OCI-LY7 (cell line): ENCODE results near the gene ACVRL1. TPM values are rescaled to one million over a fixed set of nuclear protein-coding genes. Genes with fewer than 3 reads are reported as not detected.

Experiments
- BruUV-seq: library from RNA; stranded (reverse); fragments of 400-500 nt; replicated peaks from 2 replicates; lab custom pipeline; 2021; lab: Mats Ljungman, UMichigan
- CTCF ChIA-PET: fragments of 300-600 bp; sonication (Branson Sonifier 250); formaldehyde crosslinking; loops from one replicate; lab custom pipeline; 2022; ENCODE audit warnings: antibody characterized with exemption; ENCODE audit not compliant: unreplicated experiment; lab: Charles Lee
- POLR2A ChIA-PET: fragments of 300-600 bp; sonication (Branson Sonifier 250); formaldehyde crosslinking; loops from one replicate; lab custom pipeline; 2022; ENCODE audit warnings: antibody characterized with exemption; lab: Charles Lee
- DNase-seq: peaks from one replicate; pipeline ENCODE4 v3.0.0-alpha.2; 2015; ENCODE audit warnings: low spot score
- H2AFZ ChIP-seq: fragments of 200-600 bp; sonication (generic), shearing (Covaris generic); 2 replicates; pipeline ENCODE4 v1.6.1; 2014; ENCODE audit warnings: mild to moderate bottlenecking, antibody characterized with exemption, low read length, moderate library complexity
- H3K27ac ChIP-seq: fragments of 200-600 bp; sonication (generic); 2 replicates; pipeline ENCODE4 v1.5.1; 2014; ENCODE audit warnings: mixed run types, low read depth, mild to moderate bottlenecking, moderate library complexity, low read length, inconsistent platforms; ENCODE audit not compliant: poor library complexity, severe bottlenecking
- H3K36me3 ChIP-seq: fragments of 200-600 bp; sonication (generic); 2 replicates; pipeline ENCODE4 v1.6.1; 2014; ENCODE audit warnings: mild to moderate bottlenecking, antibody characterized with exemption, low read length, moderate library complexity, mixed read lengths; ENCODE audit not compliant: insufficient read depth
- H3K4me1 ChIP-seq: fragments of 200-600 bp; sonication (generic); 2 replicates; pipeline ENCODE4 v1.5.1; 2014; ENCODE audit warnings: mild to moderate bottlenecking, low read length; ENCODE audit not compliant: insufficient read depth, poor library complexity, severe bottlenecking
- H3K4me2 ChIP-seq: fragments of 200-600 bp; sonication (generic); 2 replicates; pipeline ENCODE4 v1.6.1; 2014; ENCODE audit warnings: mild to moderate bottlenecking, low read length
- H3K4me3 ChIP-seq: fragments of 200-600 bp; sonication (generic); 2 replicates; pipeline ENCODE4 v1.5.1; 2014; ENCODE audit warnings: mild to moderate bottlenecking, low read depth, low read length; ENCODE audit not compliant: poor library complexity, severe bottlenecking
- H3K79me2 ChIP-seq: fragments of 200-600 bp; sonication (generic); 2 replicates; pipeline ENCODE4 v1.6.1; 2016; ENCODE audit warnings: low read depth, mild to moderate bottlenecking, low read length, moderate library complexity, mixed read lengths; ENCODE audit not compliant: insufficient read depth
- H3K9me2 ChIP-seq: fragments of 200-600 bp; sonication (generic); 2 replicates; pipeline ENCODE4 v1.6.1; 2016; ENCODE audit warnings: mild to moderate bottlenecking, low read length, mixed read lengths; ENCODE audit not compliant: insufficient read depth
- H3K9me3 ChIP-seq: fragments of 200-600 bp; sonication (generic); 2 replicates; pipeline ENCODE4 v1.6.1; 2014; ENCODE audit warnings: mild to moderate bottlenecking, mixed run types, low read length, mixed read lengths
- H4K20me1 ChIP-seq: fragments of 200-600 bp; sonication (generic); 2 replicates; pipeline ENCODE4 v1.6.1; 2014; ENCODE audit warnings: mild to moderate bottlenecking, antibody characterized with exemption, low read length, moderate library complexity, mixed read lengths; ENCODE audit not compliant: insufficient read depth
- CTCF ChIP-seq: fragments of 200-600 bp; sonication (generic); conservative IDR thresholded peaks from 2 replicates; pipeline ENCODE4 v1.5.1; 2014; ENCODE audit warnings: mild to moderate bottlenecking, antibody characterized with exemption, low read length, moderate library complexity, mixed read lengths
- EZH2phosphoT487 ChIP-seq: fragments of 200-600 bp; sonication (generic); IDR thresholded peaks from 2 replicates; pipeline ENCODE4 v1.6.1; 2018; ENCODE audit warnings: low read depth, borderline replicate concordance, mild to moderate bottlenecking, mixed run types, antibody characterized with exemption, low read length, moderate library complexity, mixed read lengths
- intact Hi-C: fragments of 100-400 bp; cut with micrococcal nuclease; formaldehyde crosslinking; loops from one replicate; pipeline ENCODE4 v1.10.0; 2022; ENCODE audit not compliant: unreplicated experiment
- total RNA-seq, 2 experiments: library from RNA; depleted of rRNA in 1 of 2; stranded (reverse); fragments of >200 nt in 1 of 2; shearing (Covaris generic) in 1 of 2; gene quantifications; 2 replicates each; pipeline ENCODE4 v1.2.3, GENCODE V29; 2014 to 2022

Gene ACVRL1
- total RNA-seq, 2 experiments from 2014 or later = not detected

GRCh38 chr12:51879102-51879501 is 28.2 kb upstream of the ACVRL1 start:
- no peak for DNase-seq
- no TSS peak for BruUV-seq
- CTCF ChIA-PET = no interaction called here
- Histone ChIP-seq H3K4me1 (no peaks in the 10 kb centered on the region), H2AFZ (no peak overlapping the region), H3K27ac (no peak overlapping the region), H3K4me2 (no peak overlapping the region), H4K20me1 (no peaks in the 10 kb centered on the region), H3K9me3 (no peaks in the 10 kb centered on the region), H3K9me2 (no peaks in the 10 kb centered on the region), H3K79me2 (no peaks in the 10 kb centered on the region), H3K4me3 (no peak overlapping the region), H3K36me3 (no peaks in the 10 kb centered on the region)
- intact Hi-C loops = loop anchor here (10.0 kb wide), 1 partner anchor 344 kb away; no protein-coding TSS in a partner anchor
- POLR2A ChIA-PET = interaction anchor here (1.1 kb wide), 1 partner anchor 245 kb away, joined by 3 read pairs; no protein-coding TSS in a partner anchor
- TF ChIP-seq CTCF (no peak), EZH2phosphoT487 (no peak)

- intact Hi-C loops = no loop called here
- CTCF ChIA-PET = no interaction called here
- Histone ChIP-seq H3K27ac (no peak overlapping the region), H3K4me3 (no peak overlapping the region), H4K20me1 (no peaks in the 10 kb centered on the region), H3K4me2 (no peak overlapping the region), H3K9me2 (no peaks in the 10 kb centered on the region), H3K4me1 (peaks cover 9% of the 10 kb centered on the region), H3K36me3 (no peaks in the 10 kb centered on the region), H2AFZ (no peak overlapping the region), H3K9me3 (peaks cover 6% of the 10 kb centered on the region; the same call in 1 of the 2 replicates), H3K79me2 (no peaks in the 10 kb centered on the region)
- no peak for DNase-seq
- POLR2A ChIA-PET = no interaction called here
- TF ChIP-seq CTCF = no peak
- TF ChIP-seq EZH2phosphoT487 = no peak
- no TSS peak for BruUV-seq
These were observed 24.0 kb upstream of the ACVRL1 start for GRCh38 chr12:51883295-51883694.

- CTCF ChIA-PET = no interaction called here
- Histone ChIP-seq H3K9me3 (peaks cover 6% of the 10 kb centered on the region; the same call in 1 of the 2 replicates), H3K4me1 (peaks cover 9% of the 10 kb centered on the region), H3K9me2 (no peaks in the 10 kb centered on the region), H3K27ac (no peak overlapping the region), H3K36me3 (no peaks in the 10 kb centered on the region), H3K4me2 (no peak overlapping the region), H3K4me3 (no peak overlapping the region), H4K20me1 (no peaks in the 10 kb centered on the region), H3K79me2 (no peaks in the 10 kb centered on the region), H2AFZ (no peak overlapping the region)
- BruUV-seq = no TSS peak
- POLR2A ChIA-PET = no interaction called here
- no peak for TF ChIP-seq CTCF
- TF ChIP-seq EZH2phosphoT487 = no peak
- no peak for DNase-seq
- intact Hi-C loops = no loop called here
These were observed 23.2 kb upstream of the ACVRL1 start for GRCh38 chr12:51883998-51884675.
